Mesodermal cell (in vitro differentiated cells): ENCODE measurements around the gene SLC38A1. TPM values are rescaled to one million over a fixed set of nuclear protein-coding genes. Genes with fewer than 3 reads are reported as not detected.
"Not testable (repeated sequence)": the region's sequence is repeated elsewhere in the genome, so short reads cannot be mapped to it uniquely, and the experiment has no call there.

Source experiments
- H3K27ac ChIP-seq: 2 replicates; pipeline ENCODE4 v1.7.0; 2013; ENCODE audit warnings: mild to moderate bottlenecking, low read depth, low read length, moderate library complexity; ENCODE audit not compliant: severe bottlenecking
- H3K36me3 ChIP-seq: 2 replicates; pipeline ENCODE4 v1.7.1; 2013; ENCODE audit warnings: mild to moderate bottlenecking, low read length, moderate library complexity; ENCODE audit not compliant: control insufficient read depth, insufficient read depth
- H3K4me1 ChIP-seq: one replicate; pipeline ENCODE4 v1.7.1; 2013; ENCODE audit warnings: mild to moderate bottlenecking, low read length; ENCODE audit not compliant: insufficient read depth, control insufficient read depth, poor library complexity, severe bottlenecking
- H3K4me3 ChIP-seq: 2 replicates; pipeline ENCODE4 v1.7.0; 2013; ENCODE audit warnings: low read length, control low read depth, mild to moderate bottlenecking; ENCODE audit not compliant: insufficient read depth, poor library complexity, severe bottlenecking; ENCODE audit errors: extremely low read depth
- H3K9me3 ChIP-seq: 2 replicates; pipeline ENCODE4 v1.7.1; 2013; ENCODE audit warnings: mild to moderate bottlenecking, low read length, moderate library complexity; ENCODE audit not compliant: control insufficient read depth
- WGBS, 2 experiments: methylation state at CpG; one replicate each; pipeline ENCODE4 v1.1.5; 2013; ENCODE audit warnings: missing lambda C conversion rate in 2 of 2; ENCODE audit not compliant: insufficient coverage in 2 of 2; 5-methylcytosine and 5-hydroxymethylcytosine counted together
- polyA plus RNA-seq, 2 experiments: library from polyadenylated mRNA; stranded (reverse); fragments of 50-300 nt; gene quantifications; one replicate each; pipeline ENCODE4 v1.2.3, GENCODE V29; 2013

SLC38A1 gene
- polyA plus RNA-seq (2013, experiment 1 of 2): 66.4 TPM
- 62.8 TPM for polyA plus RNA-seq (2013, experiment 2 of 2)

DNA sequence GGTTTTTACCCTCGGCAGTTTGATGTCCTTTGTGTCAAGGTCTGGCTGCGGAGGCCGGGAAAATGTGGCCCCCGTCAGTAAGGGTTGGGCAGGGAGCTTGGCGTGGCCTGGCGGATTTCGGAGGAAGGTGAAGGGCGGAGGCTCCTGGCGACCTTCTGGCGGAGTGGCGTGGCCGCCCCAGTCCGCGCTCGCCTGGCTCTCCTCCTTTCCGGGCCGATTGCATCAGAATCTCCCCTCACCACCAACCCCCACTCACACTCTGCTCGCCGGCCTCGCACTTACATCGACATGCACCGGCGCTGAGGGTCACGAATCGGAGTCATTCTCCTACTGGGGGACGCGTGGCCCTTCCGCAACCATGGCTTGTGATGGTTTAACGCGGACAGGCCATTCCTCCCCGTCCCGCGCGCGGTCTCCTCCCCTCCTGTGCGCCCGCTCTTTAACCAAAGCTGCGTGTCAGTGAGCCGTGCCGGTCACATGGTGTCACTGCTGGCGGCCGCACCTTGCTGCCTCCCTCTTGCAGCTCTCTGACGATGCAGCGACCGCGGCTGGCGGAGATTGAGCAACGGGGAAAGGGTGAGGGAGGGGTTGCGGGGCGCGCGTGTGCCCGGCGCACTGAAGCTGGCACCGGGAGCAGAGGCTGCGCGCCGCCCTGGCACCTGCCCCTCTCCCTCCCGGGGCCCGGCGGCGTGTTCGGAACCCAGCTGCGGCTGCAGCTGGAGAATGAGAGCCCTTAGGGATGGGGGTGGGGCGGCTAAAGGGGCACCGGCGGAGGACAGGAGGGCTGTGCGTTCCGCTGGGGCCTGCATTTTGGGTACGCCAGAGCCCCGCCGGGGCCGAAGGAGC, at the start of gene SLC38A1:
TSS of gene SLC38A1 (minus strand) at position 461 of the 846 bp plus-strand sequence. CDS start 29,243 bp downstream, outside the sequence.
- peak within 1 kb of the TSS; percentile 89 for H3K4me3 ChIP-seq
- 0% methylated on average over 39 to 52 of the region's 73 CpGs for WGBS, 2 experiments
- no peaks in the 10 kb centered on the region for H3K9me3 ChIP-seq
- H3K4me1 ChIP-seq: peaks cover 8% of the 10 kb centered on the region
- peaks cover 4% of the 10 kb centered on the region for H3K36me3 ChIP-seq
- peak within 1 kb of the TSS; percentile 77 for H3K27ac ChIP-seq

DNA sequence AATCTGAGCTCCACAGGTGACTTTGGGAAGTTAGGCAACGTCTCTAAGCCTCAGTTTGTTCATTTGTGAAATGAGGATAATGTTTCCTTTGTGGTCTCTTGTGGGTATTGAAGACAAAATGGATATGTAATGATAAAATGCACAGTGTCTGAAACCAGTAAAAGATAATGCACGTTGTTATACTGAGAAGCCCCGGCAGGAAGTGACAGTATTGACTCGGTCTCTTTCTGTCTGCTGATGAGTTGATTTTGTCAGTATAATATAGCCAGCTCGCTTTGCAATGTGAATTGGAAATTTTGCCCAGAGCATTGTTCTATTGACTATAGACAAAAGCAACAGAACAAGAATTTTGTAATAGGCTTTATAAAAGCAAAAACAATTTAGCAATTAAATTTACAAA, 49.2 kb upstream of the SLC38A1 start:
- WGBS, 2 experiments: 83 to 84% methylated on average over 4 of the region's 5 CpGs
- H3K4me1 ChIP-seq: no peaks in the 10 kb centered on the region
- H3K9me3 ChIP-seq: peaks cover under 1% of the 10 kb centered on the region
- H3K36me3 ChIP-seq: no peaks in the 10 kb centered on the region
- H3K4me3 ChIP-seq: no peak overlapping the region
- no peak overlapping the region for H3K27ac ChIP-seq

DNA sequence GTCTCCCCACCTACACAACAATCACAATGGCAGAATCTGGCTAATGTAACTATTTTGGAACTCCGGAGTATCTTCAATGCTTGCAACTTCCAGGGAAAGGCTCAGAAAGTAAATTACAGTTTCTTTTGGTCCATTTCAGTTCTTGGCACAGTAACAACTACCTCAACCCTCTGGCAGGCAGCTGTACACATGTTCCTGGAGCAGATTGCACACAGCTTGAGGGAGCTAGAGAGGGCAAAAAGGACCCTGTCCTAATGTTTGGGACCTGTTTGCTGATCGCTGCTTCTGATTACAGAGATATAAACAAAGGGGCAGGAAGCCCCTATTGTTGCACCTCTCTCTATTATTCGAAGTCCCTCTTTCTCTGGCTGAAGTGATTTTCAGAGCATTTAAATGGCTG, 35.2 kb upstream of the SLC38A1 start:
- 84 to 87% methylated on average over 3 of the region's 3 CpGs for WGBS, 2 experiments
- Histone ChIP-seq H3K4me1 (no peaks in the 10 kb centered on the region), H3K36me3 (no peaks in the 10 kb centered on the region)

DNA sequence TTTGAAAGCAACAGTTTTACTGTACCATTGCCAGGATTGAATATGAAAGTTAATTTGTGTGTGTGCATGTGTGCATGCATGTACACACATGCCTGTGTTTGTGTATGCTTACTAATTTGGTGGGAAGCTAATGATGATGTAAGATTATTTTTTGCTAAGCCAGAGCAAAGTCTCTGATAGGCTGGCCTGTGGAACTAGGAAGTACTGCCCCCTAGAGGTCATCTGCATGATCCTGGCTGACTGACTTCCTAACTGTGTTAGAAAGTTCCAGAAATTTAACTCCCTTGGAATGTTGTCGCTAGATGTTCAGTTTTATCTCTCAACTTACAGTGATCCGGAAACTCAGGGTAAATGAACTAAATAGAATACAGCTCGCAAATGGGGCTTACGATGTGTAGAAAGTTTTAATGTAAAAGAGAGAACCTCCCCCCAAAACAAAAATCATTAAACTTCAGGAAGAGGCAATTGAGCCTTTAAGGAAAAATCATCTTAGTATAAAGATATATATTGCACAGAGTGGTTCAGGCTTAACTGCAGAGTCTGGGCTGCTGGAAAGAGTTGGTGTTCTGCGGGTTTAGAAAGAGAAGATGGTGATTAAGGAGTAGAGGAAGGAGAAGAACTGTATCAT, 34.3 kb upstream of the SLC38A1 start:
- WGBS, 2 experiments: 100% methylated on average over 1 of the region's 5 CpGs

More for the DNA sequence above, 35.2 kb upstream of the SLC38A1 start:
- Histone ChIP-seq H3K27ac (no peak overlapping the region), H3K9me3 (peaks cover 17% of the 10 kb centered on the region), H3K4me3 (no peak overlapping the region)

GRCh38 chr12:46300910-46301309, 32.1 kb upstream of the SLC38A1 start:
- no peak overlapping the region for H3K4me3 ChIP-seq
- 62 to 72% methylated on average over 2 to 3 of the region's 3 CpGs for WGBS, 2 experiments
- no peak overlapping the region for H3K27ac ChIP-seq
- H3K4me1 ChIP-seq: no peaks in the 10 kb centered on the region
- no peaks in the 10 kb centered on the region for H3K36me3 ChIP-seq
- H3K9me3 ChIP-seq: peaks cover 9% of the 10 kb centered on the region

More for the DNA sequence above, 34.3 kb upstream of the SLC38A1 start:
- Histone ChIP-seq H3K4me3 (no peak overlapping the region), H3K27ac (no peak overlapping the region), H3K4me1 (no peaks in the 10 kb centered on the region), H3K9me3 (peaks cover 17% of the 10 kb centered on the region), H3K36me3 (no peaks in the 10 kb centered on the region)

- H3K9me3 ChIP-seq: no peaks in the 10 kb centered on the region
- H3K27ac ChIP-seq: no peak overlapping the region
- no peak overlapping the region for H3K4me3 ChIP-seq
- H3K4me1 ChIP-seq: no peaks in the 10 kb centered on the region
- H3K36me3 ChIP-seq: no peaks in the 10 kb centered on the region
These were observed 31.0 kb upstream of the SLC38A1 start for GRCh38 chr12:46299851-46300250.

DNA sequence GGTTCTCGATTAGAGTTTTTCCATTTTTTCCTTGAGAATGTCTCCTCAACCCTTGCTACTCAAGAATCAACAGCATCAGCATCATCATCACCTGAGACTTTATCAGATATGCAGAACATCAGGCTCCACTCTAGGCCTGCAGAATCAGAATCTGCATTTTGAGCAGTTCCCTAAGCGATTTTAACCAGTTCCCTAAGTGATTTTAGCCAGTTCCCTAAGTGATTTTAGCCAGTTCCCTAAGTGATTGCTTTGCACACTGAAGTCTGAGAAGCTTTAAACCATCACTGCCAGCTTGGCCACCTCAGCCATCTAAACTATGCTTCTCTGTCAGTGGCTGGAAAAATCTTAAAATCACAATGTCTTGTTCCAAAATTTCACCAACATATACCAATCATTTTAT, 29.4 kb upstream of the SLC38A1 start:
- H3K36me3 ChIP-seq: no peaks in the 10 kb centered on the region
- no peaks in the 10 kb centered on the region for H3K9me3 ChIP-seq
- no peak overlapping the region for H3K4me3 ChIP-seq
- H3K27ac ChIP-seq: no peak overlapping the region
- WGBS, 2 experiments: 76 to 95% methylated on average over 1 of the region's 2 CpGs
- no peaks in the 10 kb centered on the region for H3K4me1 ChIP-seq

DNA sequence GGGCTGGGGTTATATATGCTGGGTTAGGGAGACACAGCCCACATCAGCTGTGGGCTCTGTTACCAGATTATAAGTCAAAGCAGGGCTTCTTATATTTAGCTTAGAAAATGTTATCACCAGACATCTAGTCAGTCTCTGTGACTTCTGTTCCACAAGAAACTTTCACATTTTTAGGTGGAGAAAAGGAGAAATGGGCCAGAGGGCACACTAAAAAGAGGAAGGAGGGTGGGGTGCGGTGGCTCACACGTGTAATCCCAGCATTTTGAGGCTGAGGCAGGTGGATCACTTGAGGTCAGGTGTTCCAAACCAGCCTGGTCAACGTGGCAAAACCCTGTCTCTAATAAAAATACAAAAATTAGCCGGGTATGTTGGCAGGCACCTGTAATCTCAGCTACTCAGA, 28.0 kb upstream of the SLC38A1 start:
- Histone ChIP-seq H3K9me3 (no peaks in the 10 kb centered on the region), H3K27ac (no peak overlapping the region), H3K36me3 (no peaks in the 10 kb centered on the region), H3K4me3 (no peak overlapping the region), H3K4me1 (no peaks in the 10 kb centered on the region)
- WGBS, 2 experiments: 88 to 93% methylated on average over 2 to 4 of the region's 4 CpGs

- Histone ChIP-seq H3K27ac (no peak overlapping the region), H3K4me1 (no peaks in the 10 kb centered on the region)
- WGBS, 2 experiments: 86 to 95% methylated on average over 1 to 2 of the region's 2 CpGs
These were observed 24.0 kb upstream of the SLC38A1 start for GRCh38 chr12:46292754-46293402.

DNA sequence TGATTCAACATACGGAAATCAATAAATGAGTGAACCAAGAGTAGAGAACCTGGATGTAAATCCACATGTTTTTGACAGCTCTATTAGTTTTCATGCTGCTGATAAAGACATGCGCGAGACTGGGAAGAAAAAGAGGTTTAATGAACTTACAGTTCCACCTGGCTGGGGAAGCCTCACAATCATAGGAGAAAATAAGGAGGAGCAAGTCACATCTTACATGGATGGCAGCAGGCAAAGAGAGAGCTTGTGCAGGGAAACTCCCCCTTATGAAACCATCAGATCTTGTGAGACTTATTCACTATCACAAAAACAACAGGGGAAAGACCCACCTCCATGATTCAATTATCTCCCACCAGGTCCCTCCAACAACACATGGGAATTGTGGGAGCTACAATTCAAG, 23.1 kb upstream of the SLC38A1 start:
- H3K9me3 ChIP-seq: not testable (repeated sequence)
- 90 to 100% methylated on average over 3 of the region's 3 CpGs for WGBS, 2 experiments

More at GRCh38 chr12:46292754-46293402, 24.0 kb upstream of the SLC38A1 start:
- Histone ChIP-seq H3K36me3 (no peaks in the 10 kb centered on the region), H3K4me3 (no peak overlapping the region), H3K9me3 (no peaks in the 10 kb centered on the region)

More for the DNA sequence above, 23.1 kb upstream of the SLC38A1 start:
- H3K36me3 ChIP-seq, H3K27ac ChIP-seq, H3K4me3 ChIP-seq, H3K4me1 ChIP-seq: not testable (repeated sequence)
